GM12872 (cell line): ENCODE data around the gene SURF4.

Source experiments
- TF ChIP-seq, protein P1 (sequence below): IDR thresholded peaks from 3 replicates; pipeline ENCODE4 v1.5.1; 2011; ENCODE audit warnings: low read depth, mild to moderate bottlenecking, low read length, moderate library complexity; ENCODE audit not compliant: insufficient read depth

The SURF4 gene

DNA sequence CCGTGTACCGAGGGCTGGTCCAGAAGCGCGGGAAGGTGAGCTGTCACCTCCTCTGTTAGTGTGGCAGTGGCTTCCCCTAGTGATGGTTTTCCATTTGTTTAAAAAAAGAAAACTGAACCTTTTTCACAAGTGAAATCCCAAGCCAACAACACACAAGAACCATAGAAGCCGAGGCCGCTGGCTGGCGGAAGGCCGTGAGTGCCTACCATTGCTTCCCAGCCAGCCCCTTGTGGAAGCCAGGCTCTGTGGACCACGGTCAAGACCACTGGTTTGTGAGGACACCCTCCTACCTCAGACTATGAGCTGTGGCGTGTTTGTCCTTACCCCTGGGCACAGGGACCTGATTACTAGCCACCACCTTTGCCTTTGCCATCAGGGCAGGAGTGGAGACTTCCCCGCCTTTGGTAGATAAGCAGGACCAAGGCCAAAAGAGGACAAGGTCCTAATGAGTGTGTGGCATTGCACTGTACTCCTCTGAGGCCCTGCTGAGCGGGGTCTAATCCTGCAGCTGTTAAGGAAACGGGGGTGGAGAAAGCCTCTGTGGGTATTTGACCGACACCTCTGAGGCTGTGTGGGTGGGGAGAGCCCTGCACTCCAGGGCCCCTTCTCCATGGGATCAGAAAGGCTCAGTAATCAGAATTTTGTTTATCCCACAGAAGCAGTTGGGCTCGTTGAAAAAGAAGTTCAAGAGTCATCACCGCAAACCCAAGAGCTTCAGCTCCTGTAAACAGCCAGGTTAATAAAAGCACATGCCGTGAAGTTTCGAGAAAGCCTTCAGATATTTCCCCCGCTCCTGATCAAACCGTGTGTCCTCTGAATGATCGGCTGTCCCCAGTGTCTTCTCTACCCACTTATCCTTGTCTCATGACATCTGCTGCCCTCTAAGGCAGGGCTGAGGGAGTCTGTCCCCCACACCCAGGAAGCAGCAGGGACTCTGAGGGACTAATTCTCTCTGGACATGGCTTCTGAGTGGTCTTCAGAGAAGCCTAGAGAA, 15.2 kb downstream of the SURF4 start:
- TF ChIP-seq, protein P1, sequence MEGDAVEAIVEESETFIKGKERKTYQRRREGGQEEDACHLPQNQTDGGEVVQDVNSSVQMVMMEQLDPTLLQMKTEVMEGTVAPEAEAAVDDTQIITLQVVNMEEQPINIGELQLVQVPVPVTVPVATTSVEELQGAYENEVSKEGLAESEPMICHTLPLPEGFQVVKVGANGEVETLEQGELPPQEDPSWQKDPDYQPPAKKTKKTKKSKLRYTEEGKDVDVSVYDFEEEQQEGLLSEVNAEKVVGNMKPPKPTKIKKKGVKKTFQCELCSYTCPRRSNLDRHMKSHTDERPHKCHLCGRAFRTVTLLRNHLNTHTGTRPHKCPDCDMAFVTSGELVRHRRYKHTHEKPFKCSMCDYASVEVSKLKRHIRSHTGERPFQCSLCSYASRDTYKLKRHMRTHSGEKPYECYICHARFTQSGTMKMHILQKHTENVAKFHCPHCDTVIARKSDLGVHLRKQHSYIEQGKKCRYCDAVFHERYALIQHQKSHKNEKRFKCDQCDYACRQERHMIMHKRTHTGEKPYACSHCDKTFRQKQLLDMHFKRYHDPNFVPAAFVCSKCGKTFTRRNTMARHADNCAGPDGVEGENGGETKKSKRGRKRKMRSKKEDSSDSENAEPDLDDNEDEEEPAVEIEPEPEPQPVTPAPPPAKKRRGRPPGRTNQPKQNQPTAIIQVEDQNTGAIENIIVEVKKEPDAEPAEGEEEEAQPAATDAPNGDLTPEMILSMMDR, result no peak

DNA sequence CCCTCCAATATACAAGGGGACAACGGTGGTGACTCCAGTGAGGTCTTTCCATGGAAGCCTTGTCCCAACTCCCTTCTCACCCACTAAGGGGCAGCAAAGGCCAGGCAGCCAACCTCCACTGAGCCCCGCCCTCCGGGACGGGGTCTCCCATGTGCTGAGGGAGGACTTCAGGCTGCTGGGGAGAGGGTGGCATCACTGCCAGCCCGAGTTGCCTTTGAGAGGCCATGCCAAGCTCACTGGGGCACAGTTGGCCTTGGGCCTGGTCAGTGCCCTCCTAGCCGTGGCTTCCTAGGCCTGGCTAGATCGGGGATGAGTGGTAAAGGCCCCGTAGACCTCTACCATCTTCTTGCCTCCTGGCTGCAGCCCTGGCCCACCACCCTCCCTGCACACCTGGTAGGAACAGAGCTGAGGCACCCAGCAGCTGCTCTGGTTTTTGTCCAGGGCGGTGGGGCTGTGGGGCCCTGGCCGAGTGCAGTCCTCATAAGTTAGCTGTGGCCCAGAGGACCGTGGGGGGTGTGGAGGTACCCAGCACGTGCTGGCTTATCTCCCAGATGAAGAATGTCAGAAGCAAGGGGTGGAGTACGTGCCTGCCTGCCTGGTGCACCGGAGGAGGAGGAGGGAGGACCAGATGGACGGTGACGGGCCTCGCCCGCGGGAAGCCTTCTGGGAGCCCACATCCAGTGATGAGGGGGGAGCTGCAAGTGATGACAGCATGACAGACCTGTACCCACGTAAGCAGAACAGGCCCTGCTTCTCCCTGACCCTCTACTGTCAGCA, 16.3 kb downstream of the SURF4 start:
- TF ChIP-seq, protein P1, result peak; percentile 18; the same call in 1 of the 3 replicates

DNA sequence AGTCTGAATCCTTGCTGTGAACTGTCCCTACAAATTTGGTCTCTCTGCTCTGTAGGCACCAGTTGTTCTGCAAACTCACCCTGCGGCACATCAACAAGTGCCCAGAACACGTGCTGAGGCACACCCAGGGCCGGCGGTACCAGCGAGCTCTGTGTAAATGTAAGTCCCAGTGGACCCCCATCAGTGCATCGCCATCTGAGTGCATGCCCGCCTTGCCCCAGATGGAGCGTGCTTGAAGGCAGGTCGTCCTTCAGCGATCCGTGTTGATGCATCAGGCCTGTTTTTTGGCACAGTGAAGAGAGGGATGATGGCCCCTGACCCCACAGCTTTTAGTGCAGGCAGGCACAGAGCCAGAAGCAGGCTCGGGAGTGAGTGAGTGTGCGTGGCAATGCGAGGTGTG, 18.2 kb downstream of the SURF4 start:
- TF ChIP-seq, protein P1, result no peak

DNA sequence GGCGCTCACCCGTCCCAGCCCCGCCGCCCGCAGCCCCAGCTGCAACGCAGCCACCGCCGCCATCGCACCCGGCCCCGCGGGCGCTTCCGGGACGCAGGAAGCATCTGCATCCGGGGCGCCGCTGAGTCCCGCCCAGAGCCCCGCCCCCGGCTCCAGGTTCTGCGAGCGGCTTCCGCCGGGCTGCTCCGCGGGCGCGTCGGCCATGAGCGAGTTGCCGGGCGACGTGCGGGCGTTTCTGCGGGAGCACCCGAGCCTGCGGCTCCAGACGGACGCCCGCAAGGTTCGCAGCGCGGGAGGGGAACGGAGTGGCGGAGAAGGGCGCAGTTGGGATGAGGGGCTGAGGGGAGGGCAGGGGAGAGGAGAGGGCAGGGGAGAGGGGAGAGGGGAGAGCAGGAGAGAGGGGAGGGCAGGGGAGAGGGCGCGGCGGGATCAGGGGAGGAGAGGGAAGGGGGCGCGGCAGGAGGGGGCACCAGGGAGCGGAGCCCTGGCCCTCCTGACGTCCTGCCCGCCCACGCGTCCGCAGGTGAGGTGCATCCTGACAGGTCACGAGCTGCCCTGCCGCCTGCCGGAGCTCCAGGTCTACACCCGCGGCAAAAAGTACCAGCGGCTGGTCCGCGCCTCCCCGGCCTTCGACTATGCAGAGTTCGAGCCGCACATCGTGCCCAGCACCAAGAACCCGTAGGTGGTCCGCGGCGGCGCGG, 19.3 kb downstream of the SURF4 start, which contains the start of the genes SURF1 and SURF2:
SURF1 (minus strand) TSS at position 97 of the 701 bp plus-strand sequence; CDS start at position 63, 34 bp downstream.
SURF2 (plus strand) TSS at position 160 of the 701 bp plus-strand sequence; CDS start at position 203, 43 bp downstream.
- TF ChIP-seq, protein P1, result no peak

DNA sequence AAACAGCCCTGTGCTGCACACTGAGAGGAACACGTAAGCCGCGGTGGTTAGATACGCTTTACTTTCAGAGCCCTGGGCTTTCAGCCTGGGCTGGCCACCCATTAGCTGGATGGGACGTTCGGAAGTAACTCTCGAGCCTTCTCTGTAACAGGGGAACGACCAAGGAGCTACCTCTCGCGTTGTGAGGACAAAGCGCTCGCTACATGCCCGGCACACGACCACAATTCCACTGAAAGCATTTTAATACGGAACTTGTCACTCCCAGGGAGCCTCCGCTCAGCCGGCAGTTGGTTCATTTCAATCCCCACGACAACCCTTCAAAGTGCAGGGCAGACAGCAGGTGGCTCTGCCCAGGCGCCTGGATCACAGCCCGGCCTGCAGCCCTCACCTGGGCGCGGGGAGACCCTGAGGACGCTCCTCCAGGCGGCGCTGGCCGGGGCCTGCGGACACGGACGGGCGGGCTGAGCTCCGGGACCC, 19.9 kb downstream of the SURF4 start:
- TF ChIP-seq, protein P1, result no peak

DNA sequence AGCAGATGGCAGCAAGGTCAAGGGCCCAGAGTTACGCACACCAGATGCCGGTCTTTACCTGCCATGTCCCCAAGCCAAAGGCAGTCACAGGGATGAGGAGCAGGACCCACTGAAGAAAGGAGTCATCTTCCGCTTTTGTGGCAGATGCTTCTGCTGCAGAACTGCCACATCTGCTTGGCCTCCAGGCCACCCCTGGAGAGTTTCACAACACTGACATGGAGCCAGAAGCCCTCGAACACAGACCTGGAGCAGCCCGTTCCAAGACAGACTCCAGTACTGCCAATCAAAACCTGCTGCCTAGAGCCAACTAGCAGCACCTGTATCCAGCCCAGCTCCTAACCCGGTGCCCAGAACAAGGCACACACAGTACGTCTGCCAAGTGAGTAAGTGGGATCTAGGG, 21.1 kb downstream of the SURF4 start:
- TF ChIP-seq, protein P1, result no peak
